ENCODE data around the gene ISCA2.

Gene ISCA2

GRCh38 chr14:74472601-74473000 is 21.0 kb upstream of the ISCA2 start:
- Mint-ChIP-seq H3K27ac (no peak overlapping the region), H3K4me3 (no peak overlapping the region), H3K9me3 (no peaks in the 10 kb centered on the region), H3K36me3 (ENCODE audit: low read depth) (no peaks in the 10 kb centered on the region), H3K27me3 (ENCODE audit: low read depth) (no peaks in the 10 kb centered on the region), H3K4me1 (ENCODE audit: low read depth) (no peaks in the 10 kb centered on the region)
- no peak for DNase-seq (ENCODE audit: low spot score)

GRCh38 chr14:74474376-74474775 is 19.2 kb upstream of the ISCA2 start:
- Mint-ChIP-seq H3K9me3 (no peaks in the 10 kb centered on the region), H3K27ac (no peak overlapping the region), H3K27me3 (ENCODE audit: low read depth) (no peaks in the 10 kb centered on the region), H3K4me1 (ENCODE audit: low read depth) (no peaks in the 10 kb centered on the region), H3K4me3 (no peak overlapping the region), H3K36me3 (ENCODE audit: low read depth) (no peaks in the 10 kb centered on the region)
- DNase-seq (ENCODE audit: low spot score), result no peak

- Mint-ChIP-seq H3K9me3 (no peaks in the 10 kb centered on the region), H3K27ac (no peak overlapping the region), H3K4me1 (ENCODE audit: low read depth) (no peaks in the 10 kb centered on the region), H3K4me3 (no peak overlapping the region), H3K27me3 (ENCODE audit: low read depth) (no peaks in the 10 kb centered on the region), H3K36me3 (ENCODE audit: low read depth) (no peaks in the 10 kb centered on the region)
- no peak for DNase-seq (ENCODE audit: low spot score)
Measured at GRCh38 chr14:74475678-74476077, 17.9 kb upstream of the ISCA2 start.

GRCh38 chr14:74476107-74476506 is 17.5 kb upstream of the ISCA2 start:
- no peak for DNase-seq (ENCODE audit: low spot score)
- H3K4me3 Mint-ChIP-seq, result no peak overlapping the region
- no peaks in the 10 kb centered on the region for H3K27me3 Mint-ChIP-seq (ENCODE audit: low read depth)
- H3K27ac Mint-ChIP-seq, result no peak overlapping the region
- no peaks in the 10 kb centered on the region for H3K4me1 Mint-ChIP-seq (ENCODE audit: low read depth)
- H3K9me3 Mint-ChIP-seq, result no peaks in the 10 kb centered on the region
- H3K36me3 Mint-ChIP-seq (ENCODE audit: low read depth), result no peaks in the 10 kb centered on the region

GRCh38 chr14:74476607-74477006 is 17.0 kb upstream of the ISCA2 start:
- H3K4me1 Mint-ChIP-seq (ENCODE audit: low read depth), result no peaks in the 10 kb centered on the region
- no peak overlapping the region for H3K4me3 Mint-ChIP-seq
- no peaks in the 10 kb centered on the region for H3K27me3 Mint-ChIP-seq (ENCODE audit: low read depth)

DNA sequence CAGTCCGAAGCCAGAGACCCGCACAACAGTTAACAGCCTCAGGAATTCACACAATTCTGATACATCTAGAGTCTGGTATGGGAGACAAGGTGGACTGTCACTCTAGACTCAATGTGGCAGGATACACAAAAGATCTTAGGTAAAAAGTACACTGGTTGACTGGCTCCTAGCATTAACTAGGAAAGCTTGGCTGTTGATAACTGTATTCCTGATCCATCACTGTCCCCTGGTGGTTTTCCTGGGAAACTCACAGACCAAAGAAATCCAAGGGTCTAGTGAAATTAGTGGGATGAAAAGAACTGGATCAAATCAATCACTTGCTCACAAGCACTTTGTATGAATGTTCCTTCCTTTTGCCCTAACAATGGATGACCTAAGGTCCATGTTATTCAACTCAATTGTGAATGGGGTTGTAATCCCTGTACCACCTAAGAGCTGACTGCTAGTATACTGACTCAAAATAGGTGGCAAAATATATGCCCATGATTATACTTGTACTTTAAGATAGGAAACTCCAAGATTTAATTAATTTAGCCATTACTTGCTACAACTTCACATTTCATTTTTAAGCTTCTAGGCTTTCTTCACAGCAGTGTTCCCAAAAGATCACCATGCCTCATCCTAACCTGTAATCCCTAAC is 14.4 kb upstream of the ISCA2 start:
- no peak overlapping the region for H3K27ac Mint-ChIP-seq
- no peaks in the 10 kb centered on the region for H3K9me3 Mint-ChIP-seq
- no peaks in the 10 kb centered on the region for H3K4me1 Mint-ChIP-seq (ENCODE audit: low read depth)
- peaks cover 6% of the 10 kb centered on the region for H3K36me3 Mint-ChIP-seq (ENCODE audit: low read depth)
- H3K27me3 Mint-ChIP-seq (ENCODE audit: low read depth), result no peaks in the 10 kb centered on the region
- DNase-seq (ENCODE audit: low spot score), result no peak
- H3K4me3 Mint-ChIP-seq, result no peak overlapping the region

More at GRCh38 chr14:74476607-74477006, 17.0 kb upstream of the ISCA2 start:
- H3K36me3 Mint-ChIP-seq (ENCODE audit: low read depth), result no peaks in the 10 kb centered on the region
- DNase-seq (ENCODE audit: low spot score), result no peak
- H3K27ac Mint-ChIP-seq, result no peak overlapping the region
- H3K9me3 Mint-ChIP-seq, result no peaks in the 10 kb centered on the region

GRCh38 chr14:74480046-74480445 is 13.5 kb upstream of the ISCA2 start:
- no peaks in the 10 kb centered on the region for H3K9me3 Mint-ChIP-seq
- no peaks in the 10 kb centered on the region for H3K4me1 Mint-ChIP-seq (ENCODE audit: low read depth)
- H3K27me3 Mint-ChIP-seq (ENCODE audit: low read depth), result no peaks in the 10 kb centered on the region
- DNase-seq (ENCODE audit: low spot score), result no peak
- H3K27ac Mint-ChIP-seq, result no peak overlapping the region
- H3K4me3 Mint-ChIP-seq, result no peak overlapping the region
- peaks cover 6% of the 10 kb centered on the region for H3K36me3 Mint-ChIP-seq (ENCODE audit: low read depth)

GRCh38 chr14:74482571-74482970 is 11.0 kb upstream of the ISCA2 start:
- no peaks in the 10 kb centered on the region for H3K4me1 Mint-ChIP-seq (ENCODE audit: low read depth)
- H3K36me3 Mint-ChIP-seq (ENCODE audit: low read depth), result peaks cover 6% of the 10 kb centered on the region
- no peak overlapping the region for H3K4me3 Mint-ChIP-seq
- no peaks in the 10 kb centered on the region for H3K27me3 Mint-ChIP-seq (ENCODE audit: low read depth)
- no peak overlapping the region for H3K27ac Mint-ChIP-seq
- H3K9me3 Mint-ChIP-seq, result no peaks in the 10 kb centered on the region
- DNase-seq (ENCODE audit: low spot score), result no peak

- Mint-ChIP-seq H3K4me1 (ENCODE audit: low read depth) (no peaks in the 10 kb centered on the region), H3K4me3 (no peak overlapping the region), H3K9me3 (no peaks in the 10 kb centered on the region), H3K36me3 (ENCODE audit: low read depth) (peaks cover 6% of the 10 kb centered on the region), H3K27me3 (ENCODE audit: low read depth) (no peaks in the 10 kb centered on the region), H3K27ac (no peak overlapping the region)
- no peak for DNase-seq (ENCODE audit: low spot score)
Measured at GRCh38 chr14:74483321-74483720, 10.2 kb upstream of the ISCA2 start.

GRCh38 chr14:74486164-74486563 is 7.4 kb upstream of the ISCA2 start:
- H3K4me1 Mint-ChIP-seq (ENCODE audit: low read depth), result peaks cover 5% of the 10 kb centered on the region
- H3K36me3 Mint-ChIP-seq (ENCODE audit: low read depth), result peaks cover 6% of the 10 kb centered on the region
- no peaks in the 10 kb centered on the region for H3K9me3 Mint-ChIP-seq
- H3K27ac Mint-ChIP-seq, result no peak overlapping the region
- H3K27me3 Mint-ChIP-seq (ENCODE audit: low read depth), result peaks cover under 1% of the 10 kb centered on the region
- no peak for DNase-seq (ENCODE audit: low spot score)
- H3K4me3 Mint-ChIP-seq, result no peak overlapping the region

DNA sequence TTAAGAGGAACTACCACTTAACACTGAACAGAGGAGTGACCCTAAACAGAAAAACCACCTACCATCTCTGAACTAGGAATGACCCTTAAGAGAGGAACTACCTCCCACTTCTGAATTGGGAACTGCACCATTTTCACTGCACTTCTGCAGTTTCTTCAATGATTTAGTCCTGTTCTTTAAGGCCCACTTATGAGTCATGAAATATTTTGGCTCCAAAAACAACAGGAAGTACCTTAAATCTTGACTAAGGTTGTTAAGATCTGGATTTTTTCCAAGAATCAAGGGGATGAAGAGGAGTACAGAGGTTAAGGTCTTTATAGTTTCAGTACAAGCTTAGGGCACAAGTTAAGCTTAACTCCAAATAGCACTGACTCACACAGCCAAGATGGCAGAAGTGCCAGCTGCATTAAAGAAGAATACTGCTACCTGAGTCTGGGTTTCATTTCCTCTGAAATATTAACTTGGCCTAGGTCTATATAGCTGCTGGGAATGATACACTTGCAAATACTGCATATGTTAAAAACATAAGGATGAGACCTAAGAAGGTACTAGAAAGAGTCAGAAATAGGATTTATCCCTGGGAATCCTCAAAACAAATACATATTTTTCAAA is 4.7 kb upstream of the ISCA2 start:
- no peaks in the 10 kb centered on the region for H3K9me3 Mint-ChIP-seq
- no peaks in the 10 kb centered on the region for H3K36me3 Mint-ChIP-seq (ENCODE audit: low read depth)
- no peak overlapping the region for H3K27ac Mint-ChIP-seq
- DNase-seq (ENCODE audit: low spot score), result no peak
- peaks cover 4% of the 10 kb centered on the region for H3K27me3 Mint-ChIP-seq (ENCODE audit: low read depth)
- no peak overlapping the region for H3K4me3 Mint-ChIP-seq
- peaks cover 5% of the 10 kb centered on the region for H3K4me1 Mint-ChIP-seq (ENCODE audit: low read depth)

GRCh38 chr14:74490486-74490885 is 3.1 kb upstream of the ISCA2 start:
- Mint-ChIP-seq H3K27ac (no peak overlapping the region), H3K4me1 (ENCODE audit: low read depth) (peaks cover 20% of the 10 kb centered on the region), H3K36me3 (ENCODE audit: low read depth) (peaks cover under 1% of the 10 kb centered on the region), H3K27me3 (ENCODE audit: low read depth) (peaks cover 4% of the 10 kb centered on the region), H3K4me3 (no peak overlapping the region), H3K9me3 (no peaks in the 10 kb centered on the region)
- no peak for DNase-seq (ENCODE audit: low spot score)

DNA sequence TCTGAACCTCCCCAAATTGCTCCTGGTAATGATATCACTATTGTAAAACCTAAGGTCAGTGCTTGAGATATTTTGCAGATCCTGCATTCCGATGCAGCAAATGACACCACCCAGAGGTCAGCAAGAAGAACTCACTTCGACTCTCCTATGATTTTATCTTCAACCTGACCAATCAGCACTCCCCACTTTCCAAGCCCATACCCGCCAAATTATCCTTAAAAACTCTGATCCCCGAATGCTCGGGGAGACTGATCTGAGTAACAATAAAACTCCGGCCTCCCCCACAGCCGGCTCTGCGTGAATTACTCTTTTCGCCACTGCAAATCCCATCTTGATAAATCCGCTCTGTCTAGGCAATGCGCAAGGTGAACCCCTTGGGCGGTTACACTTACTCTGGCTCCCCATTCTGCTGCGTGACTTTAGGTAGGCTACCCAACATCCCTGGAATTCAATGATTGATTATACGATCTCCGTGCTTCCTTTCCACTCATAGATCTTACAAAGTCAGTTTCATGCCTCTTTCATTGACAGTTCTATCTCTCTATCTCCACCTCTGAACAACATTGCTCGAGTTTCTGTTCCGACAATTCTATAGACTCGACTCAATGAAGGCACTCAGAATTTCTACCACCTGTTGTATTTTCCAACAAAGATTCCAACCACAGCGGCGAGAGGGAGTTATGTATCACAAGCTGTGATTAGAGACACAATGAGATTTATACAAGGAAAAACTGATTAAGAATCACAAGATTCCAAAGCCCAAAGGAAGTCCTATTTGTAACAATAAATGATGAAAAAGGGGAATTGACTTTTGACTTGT is 1.4 kb upstream of the ISCA2 start:
- peak; percentile 21 for DNase-seq (ENCODE audit: low spot score)

DNA sequence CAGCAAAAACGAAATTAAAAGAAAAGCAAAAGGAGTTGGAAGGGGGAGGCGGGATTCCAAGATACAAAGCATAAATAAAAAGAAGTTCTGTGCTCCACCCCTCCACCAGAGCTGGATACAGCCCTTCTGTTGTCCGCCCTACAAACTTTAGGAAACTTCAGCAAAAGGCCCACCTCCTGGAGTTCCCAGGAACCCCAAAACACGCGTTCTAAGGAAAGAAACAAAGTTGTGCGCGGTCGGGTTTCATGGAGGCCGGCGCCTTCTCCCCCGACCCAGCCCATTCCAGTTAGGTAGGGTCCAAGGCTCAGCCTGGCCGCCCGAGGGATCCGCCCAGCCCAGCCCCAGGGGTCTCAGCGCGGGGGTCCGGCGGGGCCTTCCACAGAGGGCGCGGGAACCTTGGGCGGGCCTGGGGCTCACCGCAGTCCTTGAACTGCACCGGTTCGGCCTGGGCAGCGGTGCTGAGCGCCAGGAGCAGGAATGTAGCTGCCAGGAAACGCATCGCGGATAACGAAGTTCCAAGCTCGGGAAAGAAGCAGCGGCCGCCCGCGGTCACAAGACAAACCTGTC is 706 bp upstream of the ISCA2 start, which contains the start of gene NPC2:
TSS of gene NPC2 (minus strand) at position 530 of the 567 bp plus-strand sequence. CDS start at position 499, 31 bp downstream.
- no peak for DNase-seq (ENCODE audit: low spot score)
- peaks cover 22% of the 10 kb centered on the region for H3K4me1 Mint-ChIP-seq (ENCODE audit: low read depth)
- peak within 1 kb of the TSS; percentile 89 for H3K4me3 Mint-ChIP-seq
- H3K9me3 Mint-ChIP-seq, result no peaks in the 10 kb centered on the region
- peaks cover 7% of the 10 kb centered on the region for H3K36me3 Mint-ChIP-seq (ENCODE audit: low read depth)
- H3K27ac Mint-ChIP-seq, result peak within 1 kb of the TSS; percentile 90
- peaks cover 4% of the 10 kb centered on the region for H3K27me3 Mint-ChIP-seq (ENCODE audit: low read depth)

More for the DNA sequence above, 1.4 kb upstream of the ISCA2 start:
- Mint-ChIP-seq H3K9me3 (no peaks in the 10 kb centered on the region), H3K36me3 (ENCODE audit: low read depth) (peaks cover 4% of the 10 kb centered on the region), H3K27ac (no peak overlapping the region), H3K27me3 (ENCODE audit: low read depth) (peaks cover 4% of the 10 kb centered on the region), H3K4me1 (ENCODE audit: low read depth) (peaks cover 22% of the 10 kb centered on the region), H3K4me3 (no peak overlapping the region)

All from T-helper 2 cell treated with Interferon-gamma antibody and Interleukin-4, amounts not matched to agents 5 μg/mL and 100 μg/mL, for 36 hours (primary cell).